K562 (cell line): Measurements from ENCODE around the gene BHLHE40. TPM values are rescaled to one million over a fixed set of nuclear protein-coding genes. Genes with fewer than 3 reads are reported as not detected.

Experiments used
- CREBBP ChIP-seq: IDR thresholded peaks from one replicate; pipeline ENCODE4 v1.6.1; 2012; ENCODE audit warnings: low read depth, mild to moderate bottlenecking, control low read depth, inconsistent platforms, low read length
- POLR2AphosphoS5 ChIP-seq: IDR thresholded peaks from 2 replicates; pipeline ENCODE4 v1.6.1; 2011; ENCODE audit warnings: mild to moderate bottlenecking, low read depth, low read length, moderate library complexity; ENCODE audit not compliant: control insufficient read depth, insufficient read depth
- POLR2G ChIP-seq: fragments of 200-400 bp; formaldehyde crosslinking; IDR thresholded peaks from 2 replicates; pipeline ENCODE4 v1.6.1; 2017; ENCODE audit warnings: low read depth, mild to moderate bottlenecking, antibody characterized with exemption, low read length, moderate library complexity
- PRDM10 ChIP-seq: fragments of 450-650 bp; IDR thresholded peaks from 2 replicates; pipeline ENCODE4 v1.6.1; 2018; ENCODE audit not compliant: partially characterized antibody
- PTTG1 ChIP-seq: fragments of 450-650 bp; IDR thresholded peaks from 2 replicates; pipeline ENCODE4 v1.6.1; 2016; ENCODE audit warnings: low read depth, mild to moderate bottlenecking, missing genetic modification characterization, missing compliant biosample characterization
- SREBF2 ChIP-seq: sonication (generic); formaldehyde crosslinking; IDR thresholded peaks from 2 replicates; pipeline ENCODE4 v1.4.0; 2020; ENCODE audit warnings: mild to moderate bottlenecking, missing genetic modification reagents
- TAF15 ChIP-seq: fragments of 200-400 bp; formaldehyde crosslinking; IDR thresholded peaks from 2 replicates; pipeline ENCODE4 v1.6.1; 2017; ENCODE audit warnings: mild to moderate bottlenecking, low read depth, low read length, moderate library complexity
- ZBTB17 ChIP-seq: fragments of 450-650 bp; formaldehyde crosslinking; IDR thresholded peaks from 2 replicates; pipeline ENCODE4 v1.4.0; 2020; ENCODE audit warnings: mild to moderate bottlenecking
- ZNF175 ChIP-seq: fragments of 200-800 bp; sonication (Bioruptor generic); IDR thresholded peaks from 2 replicates; pipeline ENCODE4 v1.6.1; 2016; ENCODE audit warnings: low read depth, mild to moderate bottlenecking, missing genetic modification characterization, missing compliant biosample characterization
- polyA plus RNA-seq, 8 experiments: library from polyadenylated mRNA; depleted of rRNA in 4 of 8; stranded (reverse) in 5 of 8; unstranded in 3 of 8; fragments of >200 nt; fragmentation: Nextera tagmentation in 2 of 8; fragmentation: Illumina TruSeq in 1 of 8; extraction: Ambion mirVana in 2 of 8; extraction: Trizol in 1 of 8; gene quantifications; 2 replicates each; pipeline versions ENCODE4 v1.2.1 to v1.2.3, GENCODE V29; 2011 to 2014; ENCODE audit warnings: inconsistent platforms in 1 of 8, missing spikeins in 1 of 8
- total RNA-seq, 7 experiments: library from RNA; depleted of rRNA in 6 of 7; stranded (reverse); fragments of >200 nt in 6 of 7; fragmentation: Illumina TruSeq in 2 of 7; extraction: Trizol in 2 of 7; gene quantifications; 2 replicates each; pipeline versions ENCODE4 v1.2.1 to v1.2.3, GENCODE V29; 2011 to 2021; ENCODE audit warnings: low replicate concordance in 1 of 7

Gene BHLHE40
- total and polyA plus RNA-seq, 9 of the 15 experiments (the other 6 are each of a cell fraction or from before 2014, with no cell fraction given), result 12.0 to 83.9 (median 31.4) TPM

GRCh38 chr3:5019411-5020241 is 40.4 kb downstream of the BHLHE40 start (continued):
- TF ChIP-seq PRDM10 (no peak), TAF15 (no peak), ZNF175 (CRISPR knock-in tag) (peak; percentile 4; the same call in 1 of the 2 replicates), CREBBP (no peak), ZBTB17 (CRISPR knock-in tag) (0 out of 2 replicates have a peak, but pooled peaks have one; percentile 29), POLR2AphosphoS5 (peak; percentile 65; the same call in 1 of the 2 replicates), POLR2G (peak; percentile 42; the same call in 1 of the 2 replicates), SREBF2 (CRISPR knock-in tag) (no peak), PTTG1 (tag) (no peak)
